Thyroid gland (tissue), 4 donors: ENCODE measurements around the gene FARS2.

Experiments used
- CTCF ChIP-seq, 6 experiments: fragments of 200-600 bp in 3 of 6; fragments of 450-650 bp in 3 of 6; sonication (generic) in 3 of 6; IDR thresholded peaks; one replicate each; pipeline ENCODE4 v1.5.1; 2016 to 2019; ENCODE audit warnings: antibody characterized with exemption in 6 of 6, mild to moderate bottlenecking in 2 of 6, inconsistent platforms in 1 of 6, moderate library complexity in 1 of 6
- POLR2A ChIP-seq, 2 donors: fragments of 450-650 bp; IDR thresholded peaks; one replicate each; pipeline ENCODE4 v1.6.1; 2017; ENCODE audit warnings: antibody characterized with exemption in 2 of 2, mild to moderate bottlenecking in 2 of 2, moderate library complexity in 1 of 2

GRCh38 chr6:5259428-5259827 lies 1.9 kb upstream of the FARS2 start:
- TF ChIP-seq CTCF (IDR thresholded peaks at IDR 0.05) (no peak), POLR2A (IDR thresholded peaks at IDR 0.05) (no peak)
